Measurements from ENCODE around the gene TTC24.
A peak's percentile ranks its signal among the peaks of the same experiment; 100 is the strongest.
"Not testable (repeated sequence)": the region's sequence is repeated elsewhere in the genome, so short reads cannot be mapped to it uniquely, and the experiment has no call there.

Gene TTC24

DNA sequence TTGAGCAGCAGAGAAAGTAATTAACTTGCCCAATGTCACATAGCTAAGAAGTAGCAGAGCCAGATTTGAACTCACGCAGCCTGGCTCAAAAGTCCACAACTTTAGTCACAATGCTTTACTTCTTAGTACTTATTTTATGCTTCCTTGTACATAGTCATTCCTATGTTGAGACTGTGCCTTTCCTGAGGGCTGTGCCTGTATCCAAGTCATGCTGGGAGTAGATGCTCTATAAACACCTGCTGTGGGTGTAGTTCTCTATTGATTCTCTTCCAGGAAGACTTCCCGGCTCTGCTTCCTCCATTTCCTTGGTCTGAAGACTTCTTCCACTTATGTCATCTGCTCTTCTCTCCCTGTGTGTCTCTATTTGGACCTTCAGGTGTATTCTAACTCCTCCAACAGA lies 23.8 kb upstream of the TTC24 start:
- DNase-seq, result no peak

GRCh38 chr1:156556354-156556753 lies 23.2 kb upstream of the TTC24 start:
- DNase-seq, result no peak

- DNase-seq, result no peak
Observed at GRCh38 chr1:156559086-156559796, 20.3 kb upstream of the TTC24 start.

DNA sequence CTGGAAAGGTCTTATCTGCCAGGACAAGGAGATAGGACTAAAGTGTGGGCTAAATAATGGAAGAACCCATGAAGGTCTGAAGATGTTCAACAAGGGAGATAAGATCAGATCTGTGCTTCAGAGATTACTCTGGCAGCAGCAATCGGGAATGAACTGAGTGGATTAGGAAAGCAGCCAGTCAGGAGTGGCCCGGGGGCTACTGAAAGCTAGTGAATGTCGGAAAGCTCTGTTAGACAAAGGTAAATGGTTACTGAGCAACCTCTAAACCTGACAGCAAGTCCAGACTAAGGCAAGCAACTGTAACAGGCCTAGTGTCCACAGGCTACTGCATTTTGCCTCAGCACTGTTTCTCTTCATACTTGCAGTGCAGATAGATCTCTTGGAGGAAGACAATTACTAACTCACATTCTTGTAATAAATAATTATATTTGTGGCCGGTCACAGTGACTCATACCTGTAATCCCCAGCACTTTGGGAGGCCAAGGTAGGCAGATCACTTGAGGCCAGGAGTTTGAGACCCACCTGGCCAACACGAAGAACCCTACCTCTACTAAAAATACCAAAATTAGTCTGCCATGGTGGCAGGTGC lies 19.6 kb upstream of the TTC24 start:
- no peak for DNase-seq

GRCh38 chr1:156560585-156561163 lies 18.8 kb upstream of the TTC24 start:
- no peak for DNase-seq

DNA sequence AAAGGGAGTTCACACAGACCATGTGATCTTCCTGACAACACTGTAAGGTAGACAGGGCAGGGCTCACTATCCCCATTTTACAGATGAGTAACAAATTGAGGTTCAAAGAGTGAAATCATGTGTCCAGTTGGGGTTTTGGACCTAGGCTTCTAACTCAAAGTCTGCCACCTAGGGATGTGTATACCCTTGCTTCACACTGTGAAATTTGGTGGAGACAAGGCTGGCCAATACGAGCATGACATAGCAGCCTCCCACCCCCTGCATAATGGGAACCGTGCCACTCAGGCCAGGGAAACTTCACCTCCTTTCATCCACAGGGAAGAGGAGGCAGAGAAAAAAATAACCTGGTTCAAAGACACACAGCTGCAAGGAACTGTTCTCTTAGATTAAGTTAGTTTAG lies 14.0 kb upstream of the TTC24 start:
- no peak for DNase-seq

DNA sequence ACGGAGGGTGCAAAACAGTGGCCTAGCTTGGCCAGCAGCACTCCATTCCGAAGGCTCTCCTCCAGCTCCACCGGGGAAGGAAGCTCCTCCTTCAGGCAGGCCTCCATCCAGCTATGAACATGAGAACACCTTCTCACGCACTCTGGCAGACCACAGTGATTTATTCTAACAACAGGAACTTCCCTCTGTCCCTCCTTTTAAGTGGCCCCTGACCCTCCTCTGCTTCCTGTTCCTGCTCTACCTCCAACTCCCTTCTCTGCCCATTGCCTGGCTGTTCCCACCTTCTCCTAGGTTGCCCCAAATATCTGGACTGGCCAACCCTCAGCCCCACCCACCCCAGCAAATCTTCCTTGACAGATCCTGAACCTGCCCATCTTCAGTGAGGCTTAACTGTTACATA lies 13.1 kb upstream of the TTC24 start:
- DNase-seq, result no peak

DNA sequence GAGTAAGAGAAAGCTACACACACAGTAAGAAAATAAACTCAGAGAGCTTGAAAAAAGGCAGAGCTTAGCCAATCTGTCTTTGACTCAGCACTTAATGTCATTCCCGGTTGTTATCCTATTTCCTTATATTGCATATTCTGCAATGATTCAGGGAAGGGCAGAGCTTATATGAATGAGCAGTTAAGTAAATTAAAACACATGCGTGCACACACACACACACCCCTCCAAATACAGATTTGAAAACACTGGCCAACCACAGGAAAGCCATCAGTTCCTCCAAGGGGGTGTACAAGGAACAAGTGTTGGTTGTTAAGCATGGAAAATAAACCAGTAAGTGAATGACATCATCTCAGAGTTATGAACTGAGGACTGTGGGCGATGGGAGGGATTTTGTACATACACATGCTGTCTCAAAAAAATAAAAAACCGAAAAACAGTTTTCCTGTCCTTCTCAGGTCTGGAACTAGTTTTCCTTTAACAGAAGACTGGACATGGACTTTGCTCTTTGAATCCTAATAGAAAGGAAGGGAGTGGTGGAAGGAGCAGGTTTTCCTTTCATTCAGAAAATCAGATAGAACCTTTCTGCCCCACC lies 8.2 kb upstream of the TTC24 start:
- no peak for DNase-seq

DNA sequence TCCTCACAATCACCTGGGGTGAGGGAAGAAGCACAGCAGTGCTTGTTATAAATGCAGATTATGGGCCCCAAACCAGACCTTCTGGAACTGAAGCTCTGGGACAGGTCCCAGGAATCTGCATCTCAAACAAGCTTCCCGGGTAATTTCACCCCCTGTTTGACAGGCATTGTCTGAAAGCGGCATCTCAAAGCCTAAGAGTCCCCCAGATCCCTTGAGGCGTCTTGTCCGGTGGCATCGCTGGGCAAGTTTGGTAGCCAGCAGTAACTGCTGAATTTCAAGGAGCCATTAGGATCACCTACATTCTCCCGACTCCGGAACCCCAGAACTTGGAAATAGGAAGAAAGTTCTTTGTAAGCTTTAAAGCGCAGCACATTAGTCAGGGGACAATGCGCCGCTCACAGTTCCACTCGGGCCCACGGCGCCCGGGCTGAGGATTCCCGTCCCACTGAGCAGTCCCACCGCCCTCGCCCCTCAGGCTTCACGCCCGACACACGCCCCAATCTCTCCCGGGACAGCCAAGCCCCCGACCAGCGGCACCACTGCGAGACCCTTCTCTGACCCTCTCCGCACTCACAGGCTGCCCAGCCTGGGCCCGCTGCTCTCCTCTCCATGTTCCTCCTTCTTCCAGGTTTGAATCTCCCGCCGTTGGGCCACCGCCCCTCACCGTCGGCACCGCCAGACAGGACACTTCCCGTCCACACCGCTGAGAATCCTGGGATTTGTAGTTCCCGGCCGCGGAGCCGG lies 7.4 kb upstream of the TTC24 start, which contains the start of gene IQGAP3:
Gene IQGAP3 (minus strand): TSS at position 647 of the 744 bp plus-strand sequence. CDS start 36 bp downstream, at position 611.
- peak; percentile 67 for DNase-seq

DNA sequence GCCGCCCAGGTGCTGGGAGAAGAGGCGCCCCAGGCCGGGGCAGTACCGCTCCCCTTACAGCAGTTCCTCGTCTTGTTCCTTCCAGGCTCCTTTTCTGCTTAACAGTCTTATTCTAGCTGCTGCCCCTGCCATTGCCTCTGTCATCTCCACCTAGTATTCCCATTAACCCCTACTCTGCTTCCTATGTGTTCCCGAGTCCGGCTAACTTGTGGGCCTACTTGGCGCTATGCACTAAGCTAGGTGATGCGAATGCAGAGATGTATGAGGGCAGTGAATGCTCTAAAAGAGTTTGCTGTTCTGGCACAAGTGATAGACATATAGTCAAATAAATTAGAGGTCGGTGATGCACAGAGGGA lies 6.9 kb upstream of the TTC24 start:
- no peak for DNase-seq

DNA sequence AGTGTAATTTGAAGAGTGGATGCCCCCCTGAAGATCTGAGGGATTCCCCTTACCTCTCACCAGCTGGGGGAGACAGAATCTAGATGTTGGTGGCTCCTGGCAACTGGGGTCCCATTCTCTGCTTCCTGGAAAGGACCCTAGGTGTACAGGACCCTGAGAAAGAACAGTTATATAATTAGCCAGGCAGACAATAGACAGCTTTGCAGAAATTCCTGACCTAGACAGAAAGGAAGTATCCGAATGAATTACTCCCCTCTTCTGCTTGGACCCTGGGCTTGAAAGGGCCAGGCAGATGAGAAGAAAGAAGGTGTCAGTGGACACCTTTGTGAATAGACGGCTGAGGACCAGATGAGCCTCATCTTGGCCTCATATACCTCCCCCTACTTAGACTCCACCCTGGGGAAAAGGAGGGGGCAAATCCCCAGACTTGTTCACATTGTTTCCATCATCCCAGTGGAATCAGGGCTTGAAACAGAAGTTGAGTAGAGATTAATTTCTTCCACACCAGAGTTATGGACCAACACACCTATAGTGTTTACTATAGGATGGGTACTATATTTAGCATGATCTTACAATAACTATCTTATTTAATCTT lies 5.4 kb upstream of the TTC24 start:
- no peak for DNase-seq

- DNase-seq, result no peak
Observed at GRCh38 chr1:156577550-156577949, 2.0 kb upstream of the TTC24 start.

GRCh38 chr1:156578055-156578454 lies 1.5 kb upstream of the TTC24 start:
- no peak for DNase-seq

- no peak for DNase-seq
Observed at GRCh38 chr1:156581661-156582387, 2.3 kb downstream of the TTC24 start.

DNA sequence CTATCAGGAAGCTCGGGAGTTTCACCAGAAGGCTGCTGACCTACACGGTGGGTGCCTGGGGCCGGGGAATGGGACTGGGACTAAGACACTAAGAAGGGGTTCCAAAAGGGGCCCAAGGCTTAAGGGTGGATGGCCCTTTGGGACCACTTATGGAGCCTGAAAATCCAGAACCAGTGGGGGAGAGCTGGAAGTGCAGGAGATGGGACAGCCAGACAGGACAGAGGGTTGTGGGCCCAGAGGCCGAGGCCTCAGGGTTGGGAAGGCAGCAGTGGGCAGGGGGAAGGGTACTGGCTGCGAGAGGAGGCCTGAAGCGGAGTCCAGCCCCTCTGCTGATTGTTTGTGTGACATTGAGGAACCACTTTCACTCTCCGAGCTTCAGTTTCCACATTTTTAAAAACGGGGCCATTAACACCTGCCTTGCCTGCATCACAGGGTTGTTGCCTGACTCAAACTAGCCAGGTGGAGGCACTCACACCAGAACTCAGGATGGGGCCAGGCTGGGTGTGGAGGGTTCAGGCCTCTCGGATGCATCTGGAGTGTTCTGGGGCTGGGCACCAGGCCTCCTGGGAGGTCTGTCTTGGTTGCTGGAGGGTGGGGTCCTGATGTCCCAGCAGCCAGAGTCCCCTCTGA lies 3.0 kb downstream of the TTC24 start:
- no peak for DNase-seq

GRCh38 chr1:156583821-156584622 lies 4.5 kb downstream of the TTC24 start:
- DNase-seq, result peak; percentile 63

DNA sequence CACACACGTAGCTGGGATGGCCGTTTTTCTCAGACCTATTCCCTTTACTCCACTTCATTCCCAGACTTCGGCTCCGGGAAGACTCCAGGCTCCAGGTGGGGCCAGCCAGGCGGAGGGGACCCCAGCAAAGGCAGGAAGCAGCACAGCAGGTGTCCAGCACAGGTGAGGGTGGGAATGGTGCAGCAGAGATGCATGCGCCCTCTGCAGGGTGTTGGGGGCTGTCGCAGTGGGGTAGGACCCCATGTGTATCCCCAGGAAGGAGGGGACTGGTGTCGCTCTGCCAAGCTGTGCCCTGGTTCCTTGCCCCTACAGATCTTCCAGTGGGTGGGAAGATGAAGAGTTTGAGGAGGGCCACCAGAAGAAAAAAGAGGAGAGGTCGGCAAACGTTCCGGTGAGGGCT lies 5.3 kb downstream of the TTC24 start:
- DNase-seq, result no peak

GRCh38 chr1:156586323-156586722 lies 6.8 kb downstream of the TTC24 start:
- DNase-seq, result no peak

GRCh38 chr1:156586892-156587477 lies 7.5 kb downstream of the TTC24 start:
- no peak for DNase-seq

GRCh38 chr1:156587927-156588326 lies 8.4 kb downstream of the TTC24 start:
- not testable (repeated sequence) for DNase-seq
